Spleen (tissue), 7 donors: ENCODE measurements around the gene SMAD6.

Source experiments
- POLR2A ChIP-seq, 3 donors: fragments of 450-650 bp; IDR thresholded peaks; one replicate each; pipeline ENCODE4 v1.5.1; 2017; ENCODE audit warnings: antibody characterized with exemption in 3 of 3, mild to moderate bottlenecking in 1 of 3
- TF ChIP-seq, protein P1 (sequence below), 11 experiments: fragments of 200-600 bp in 7 of 11; fragments of 450-650 bp in 4 of 11; sonication (generic) in 4 of 11; IDR thresholded peaks in 8 of 11; conservative IDR thresholded peaks in 3 of 11; 1 replicate in 7 of 11; 2 replicates in 4 of 11; pipeline versions ENCODE4 v1.4.0 to v1.8.0; 2016 to 2021; ENCODE audit warnings: antibody characterized with exemption in 11 of 11, inconsistent platforms in 4 of 11, mild to moderate bottlenecking in 1 of 11
- donor health status: DM: no; HTN: no; CAD: no; lungs with moderate emphysema.
- donor health status: DM: no; HTN: no; CAD: no.
- donor health status: DM: no; HTN: no; CAD: no.

DNA sequence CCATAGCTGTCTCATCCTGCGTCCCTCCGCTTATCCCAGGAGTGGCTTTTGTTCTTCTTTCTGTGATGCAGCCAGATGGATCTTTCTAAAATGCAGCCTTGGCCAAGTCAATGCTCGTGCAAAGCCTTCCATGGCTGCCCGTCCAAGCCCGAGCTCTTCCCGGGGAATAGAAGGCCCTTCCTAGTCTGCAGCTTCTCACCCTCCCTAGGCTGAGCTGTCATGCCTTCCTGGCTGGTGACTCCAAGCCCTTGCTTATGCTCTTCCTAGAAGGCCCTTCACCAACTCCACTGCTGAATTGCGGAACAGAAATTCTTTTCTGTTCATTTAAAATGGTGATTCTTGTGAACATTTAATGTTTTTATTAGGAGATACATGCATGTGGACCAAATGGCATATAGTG lies 95.9 kb downstream of the SMAD6 start:
- TF ChIP-seq, protein P1, sequence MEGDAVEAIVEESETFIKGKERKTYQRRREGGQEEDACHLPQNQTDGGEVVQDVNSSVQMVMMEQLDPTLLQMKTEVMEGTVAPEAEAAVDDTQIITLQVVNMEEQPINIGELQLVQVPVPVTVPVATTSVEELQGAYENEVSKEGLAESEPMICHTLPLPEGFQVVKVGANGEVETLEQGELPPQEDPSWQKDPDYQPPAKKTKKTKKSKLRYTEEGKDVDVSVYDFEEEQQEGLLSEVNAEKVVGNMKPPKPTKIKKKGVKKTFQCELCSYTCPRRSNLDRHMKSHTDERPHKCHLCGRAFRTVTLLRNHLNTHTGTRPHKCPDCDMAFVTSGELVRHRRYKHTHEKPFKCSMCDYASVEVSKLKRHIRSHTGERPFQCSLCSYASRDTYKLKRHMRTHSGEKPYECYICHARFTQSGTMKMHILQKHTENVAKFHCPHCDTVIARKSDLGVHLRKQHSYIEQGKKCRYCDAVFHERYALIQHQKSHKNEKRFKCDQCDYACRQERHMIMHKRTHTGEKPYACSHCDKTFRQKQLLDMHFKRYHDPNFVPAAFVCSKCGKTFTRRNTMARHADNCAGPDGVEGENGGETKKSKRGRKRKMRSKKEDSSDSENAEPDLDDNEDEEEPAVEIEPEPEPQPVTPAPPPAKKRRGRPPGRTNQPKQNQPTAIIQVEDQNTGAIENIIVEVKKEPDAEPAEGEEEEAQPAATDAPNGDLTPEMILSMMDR (IDR thresholded peaks at IDR 0.05 in 8 of 11, conservative IDR thresholded peaks at IDR 0.05 in 3 of 11) = no peak
- no peak for TF ChIP-seq POLR2A (IDR thresholded peaks at IDR 0.05)
